Caco-2 (cell line): Measurements from ENCODE around the gene OR1Q1. TPM values are rescaled to one million over a fixed set of nuclear protein-coding genes. Genes with fewer than 3 reads are reported as not detected.

ENCODE experiments used
- Bru-seq: library from RNA; stranded (reverse); fragments of 400-500 nt; gene quantifications from one replicate; lab custom pipeline; 2021; lab: Mats Ljungman, UMichigan
- BruChase-seq, 2 experiments: library from RNA; stranded (reverse); fragments of 400-500 nt; gene quantifications; one replicate each; lab custom pipeline; 2021; lab: Mats Ljungman, UMichigan
- BruUV-seq: library from RNA; stranded (reverse); fragments of 400-500 nt; replicated peaks from 2 replicates; lab custom pipeline; 2021; lab: Mats Ljungman, UMichigan
- CTCF ChIA-PET: fragments of 300-600 bp; sonication (Branson Sonifier 250); formaldehyde crosslinking; loops from one replicate; lab custom pipeline; 2022; ENCODE audit warnings: antibody characterized with exemption; lab: Charles Lee
- POLR2A ChIA-PET: fragments of 300-600 bp; sonication (Branson Sonifier 250); formaldehyde crosslinking; loops from one replicate; lab custom pipeline; 2022; ENCODE audit warnings: antibody characterized with exemption; lab: Charles Lee
- DNase-seq, 2 experiments: peaks; one replicate each; pipeline versions ENCODE4 v3.0.0 to v3.0.0-alpha.2; 2020 to 2022
- H3K27me3 ChIP-seq: replicated peaks from 2 replicates; pipeline ENCODE4 v1.6.0; 2011; ENCODE audit warnings: low read length; ENCODE audit not compliant: control insufficient read depth, insufficient read depth
- H3K36me3 ChIP-seq: 2 replicates; pipeline ENCODE4 v1.5.1; 2011; ENCODE audit warnings: low read length; ENCODE audit not compliant: control insufficient read depth, insufficient read depth
- H3K4me1 ChIP-seq: fragments of 250-450 bp; sonication (Bioruptor Pico); 2 replicates; pipeline ENCODE4 v1.5.1; 2020; ENCODE audit warnings: mild to moderate bottlenecking
- H3K4me3 ChIP-seq: 2 replicates; pipeline ENCODE4 v1.5.1; 2011; ENCODE audit warnings: low read depth, mild to moderate bottlenecking, control low read depth, low read length
- H3K9me3 ChIP-seq: fragments of 250-450 bp; sonication (Bioruptor Pico); 2 replicates; pipeline ENCODE4 v1.5.1; 2020; ENCODE audit warnings: mild to moderate bottlenecking, moderate library complexity
- H3K27ac Mint-ChIP-seq: one replicate; pipeline ENCODE4 v1.8.0; 2022; ENCODE audit warnings: mixed read lengths; ENCODE audit not compliant: unreplicated experiment
- H3K27me3 Mint-ChIP-seq: one replicate; pipeline ENCODE4 v1.8.0; 2022; ENCODE audit warnings: mixed read lengths; ENCODE audit not compliant: insufficient read depth, unreplicated experiment
- H3K36me3 Mint-ChIP-seq: one replicate; pipeline ENCODE4 v1.8.0; 2022; ENCODE audit warnings: mild to moderate bottlenecking, mixed read lengths; ENCODE audit not compliant: insufficient read depth, unreplicated experiment
- H3K4me1 Mint-ChIP-seq: one replicate; pipeline ENCODE4 v1.8.0; 2022; ENCODE audit warnings: low read depth, mixed read lengths; ENCODE audit not compliant: unreplicated experiment
- H3K4me3 Mint-ChIP-seq: one replicate; pipeline ENCODE4 v1.8.0; 2022; ENCODE audit warnings: mild to moderate bottlenecking, moderate library complexity, mixed read lengths; ENCODE audit not compliant: unreplicated experiment
- H3K9me3 Mint-ChIP-seq: one replicate; pipeline ENCODE4 v1.8.0; 2022; ENCODE audit warnings: mixed read lengths; ENCODE audit not compliant: unreplicated experiment
- CTCF ChIP-seq, 2 experiments: fragments of 200-600 bp in 1 of 2; IDR thresholded peaks; 1 replicate in 1 of 2; 2 replicates in 1 of 2; pipeline versions ENCODE4 v1.5.1 to v1.8.0; 2011 to 2022; ENCODE audit warnings: antibody characterized with exemption in 1 of 2, control low read depth in 1 of 2, inconsistent platforms in 1 of 2, low read depth in 1 of 2, low read length in 1 of 2, mild to moderate bottlenecking in 1 of 2, moderate library complexity in 1 of 2; ENCODE audit not compliant: insufficient read depth in 1 of 2, severe bottlenecking in 1 of 2, unreplicated experiment in 1 of 2
- intact Hi-C: fragments of 100-400 bp; cut with micrococcal nuclease; formaldehyde crosslinking; loops from one replicate; pipeline ENCODE4 v1.10.0; 2022; ENCODE audit not compliant: unreplicated experiment
- long read RNA-seq: library from polyadenylated mRNA; stranded (forward); transcript quantifications from one replicate; pipeline ENCODE4 v2.0.0, GENCODE V29; 2022
- total RNA-seq: library from RNA; stranded (reverse); gene quantifications from 2 replicates; pipeline ENCODE4 v1.2.3, GENCODE V29; 2022

Gene OR1Q1
- not detected in 2 replicates for total RNA-seq
- Bru-seq, nascent RNA: not detected
- BruChase-seq, experiment 1, labeled RNA remaining after a 2-hour chase: not detected
- not detected for BruChase-seq, experiment 2, labeled RNA remaining after a 6-hour chase
- long read RNA-seq: 0 reads

GRCh38 chr9:122614362-122614761 is at the start of gene OR1Q1:
TSS of gene OR1Q1 (plus strand) at chr9:122614738. CDS start at chr9:122614738, 0 bp downstream.
- no peak within 1 kb of the TSS for H3K4me3 ChIP-seq
- no peak within 1 kb of the TSS for H3K4me3 Mint-ChIP-seq
- no peaks in the 10 kb centered on the region for H3K9me3 ChIP-seq
- H3K4me1 Mint-ChIP-seq: no peaks in the 10 kb centered on the region
- BruUV-seq: no TSS peak
- H3K27me3 Mint-ChIP-seq: peaks cover 12% of the 10 kb centered on the region
- no peak for TF ChIP-seq CTCF (IDR thresholded peaks at IDR 0.05; ENCODE audit: insufficient read depth in 1 of 2, low read depth in 1 of 2, low read length in 1 of 2, severe bottlenecking in 1 of 2, unreplicated experiment in 1 of 2)
- H3K4me1 ChIP-seq: no peaks in the 10 kb centered on the region
- ChIA-PET CTCF (no interaction called here), POLR2A (no interaction called here)
- no peak within 1 kb of the TSS for H3K27ac Mint-ChIP-seq
- no peaks in the 10 kb centered on the region for H3K27me3 ChIP-seq
- no peak for DNase-seq
- H3K36me3 ChIP-seq: no peaks in the 10 kb centered on the region
- no peaks in the 10 kb centered on the region for H3K36me3 Mint-ChIP-seq
- H3K9me3 Mint-ChIP-seq: no peaks in the 10 kb centered on the region
- intact Hi-C loops: no loop called here

GRCh38 chr9:122567901-122568300 is 46.6 kb upstream of the OR1Q1 start:
- ChIA-PET POLR2A (no interaction called here), CTCF (no interaction called here)
- intact Hi-C loops: no loop called here
- H3K36me3 ChIP-seq: no peaks in the 10 kb centered on the region
- no peaks in the 10 kb centered on the region for H3K9me3 Mint-ChIP-seq
- peaks cover 8% of the 10 kb centered on the region for H3K27me3 Mint-ChIP-seq
- H3K4me1 ChIP-seq: no peaks in the 10 kb centered on the region
- DNase-seq: no peak
- no peak overlapping the region for H3K4me3 Mint-ChIP-seq
- H3K9me3 ChIP-seq: peaks cover 7% of the 10 kb centered on the region; the same call in 1 of the 2 replicates
- no peaks in the 10 kb centered on the region for H3K36me3 Mint-ChIP-seq
- H3K4me3 ChIP-seq: no peak overlapping the region
- no peaks in the 10 kb centered on the region for H3K4me1 Mint-ChIP-seq
- TF ChIP-seq CTCF (IDR thresholded peaks at IDR 0.05; ENCODE audit: insufficient read depth in 1 of 2, low read depth in 1 of 2, low read length in 1 of 2, severe bottlenecking in 1 of 2, unreplicated experiment in 1 of 2): no peak
- no peak overlapping the region for H3K27ac Mint-ChIP-seq
- BruUV-seq: no TSS peak
- H3K27me3 ChIP-seq: no peaks in the 10 kb centered on the region; the same call in 1 of the 2 replicates

- no peak for DNase-seq
- intact Hi-C loops: no loop called here
- CTCF ChIA-PET: no interaction called here
- Mint-ChIP-seq H3K4me3 (no peak overlapping the region), H3K9me3 (no peaks in the 10 kb centered on the region), H3K27ac (no peak overlapping the region), H3K27me3 (peaks cover 8% of the 10 kb centered on the region), H3K36me3 (no peaks in the 10 kb centered on the region), H3K4me1 (no peaks in the 10 kb centered on the region)
- POLR2A ChIA-PET: no interaction called here
- 0 out of 2 replicates have a peak, but pooled peaks cover 3% of the 10 kb centered on the region for H3K9me3 ChIP-seq
- H3K27me3 ChIP-seq: no peaks in the 10 kb centered on the region; the same call in 1 of the 2 replicates
- no peaks in the 10 kb centered on the region for H3K36me3 ChIP-seq
- TF ChIP-seq CTCF (IDR thresholded peaks at IDR 0.05; ENCODE audit: insufficient read depth in 1 of 2, low read depth in 1 of 2, low read length in 1 of 2, severe bottlenecking in 1 of 2, unreplicated experiment in 1 of 2): no peak
- BruUV-seq: no TSS peak
- no peaks in the 10 kb centered on the region for H3K4me1 ChIP-seq
- no peak overlapping the region for H3K4me3 ChIP-seq
Observed at GRCh38 chr9:122572456-122572855, 42.1 kb upstream of the OR1Q1 start.
